GM19099 (cell line): ENCODE measurements around the gene RPGRIP1.

Source experiments
- POLR2A ChIP-seq: IDR thresholded peaks from 3 replicates; pipeline ENCODE4 v1.6.1; 2011; ENCODE audit warnings: low read depth; ENCODE audit not compliant: insufficient read length; ENCODE audit errors: extremely low read depth

Gene RPGRIP1

GRCh38 chr14:21255385-21256101 lies 24.3 kb upstream of the RPGRIP1 start:
- no peak for TF ChIP-seq POLR2A

GRCh38 chr14:21256539-21257393 lies 23.1 kb upstream of the RPGRIP1 start:
- TF ChIP-seq POLR2A, result no peak

- no peak for TF ChIP-seq POLR2A
Observed at GRCh38 chr14:21257394-21257909, 22.4 kb upstream of the RPGRIP1 start.

- peak; percentile 8 for TF ChIP-seq POLR2A
Observed at GRCh38 chr14:21258005-21258888, 21.6 kb upstream of the RPGRIP1 start.

- TF ChIP-seq POLR2A, result peak; percentile 6
Observed at GRCh38 chr14:21258889-21259787, 20.7 kb upstream of the RPGRIP1 start.

GRCh38 chr14:21261824-21262223 lies 18.1 kb upstream of the RPGRIP1 start:
- no peak for TF ChIP-seq POLR2A

- TF ChIP-seq POLR2A, result peak; percentile 31
Observed at GRCh38 chr14:21262410-21262809, 17.5 kb upstream of the RPGRIP1 start.

GRCh38 chr14:21263284-21264024 lies 16.4 kb upstream of the RPGRIP1 start:
- TF ChIP-seq POLR2A, result no peak

GRCh38 chr14:21264025-21264801 lies 15.7 kb upstream of the RPGRIP1 start:
- no peak for TF ChIP-seq POLR2A

- TF ChIP-seq POLR2A, result no peak
Observed at GRCh38 chr14:21267431-21267845, 12.4 kb upstream of the RPGRIP1 start.

GRCh38 chr14:21267886-21268616 lies 11.8 kb upstream of the RPGRIP1 start:
- TF ChIP-seq POLR2A, result no peak

- TF ChIP-seq POLR2A, result no peak
Observed at GRCh38 chr14:21268617-21269251, 11.1 kb upstream of the RPGRIP1 start.
